ENCODE data around the gene COL28A1.
"Not testable (repeated sequence)": the region's sequence is repeated elsewhere in the genome, so short reads cannot be mapped to it uniquely, and the experiment has no call there.

Gene COL28A1

GRCh38 chr7:7408001-7408770 is 127.5 kb downstream of the COL28A1 start:
- no peak for DNase-seq (ENCODE audit: low spot score)
- no peak for TF ChIP-seq CTCF (IDR thresholded peaks at IDR 0.05; ENCODE audit: extremely low read depth, missing control alignments)

DNA sequence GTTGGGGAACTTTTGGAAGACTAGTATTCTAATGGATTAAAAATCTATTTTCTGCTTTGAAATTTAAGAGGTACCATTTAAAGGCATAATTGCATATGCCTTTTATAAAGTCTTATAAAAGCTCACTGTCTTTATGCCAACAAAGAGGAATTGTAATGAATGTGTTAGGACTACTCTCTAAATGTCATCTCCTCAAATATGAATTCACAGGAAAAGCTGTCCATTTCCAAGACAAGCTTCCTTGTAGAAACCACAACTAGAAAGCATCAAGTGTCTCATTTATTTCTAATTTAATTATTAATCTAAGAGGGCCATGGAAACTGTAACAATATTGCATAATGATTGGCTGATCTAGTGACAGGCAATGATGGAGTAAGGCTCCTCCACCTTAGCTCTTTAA is 130.2 kb downstream of the COL28A1 start:
- no peak for DNase-seq (ENCODE audit: low spot score)

GRCh38 chr7:7399707-7400106 is 136.0 kb downstream of the COL28A1 start:
- DNase-seq (ENCODE audit: low spot score) = no peak
- TF ChIP-seq CTCF (IDR thresholded peaks at IDR 0.05; ENCODE audit: extremely low read depth, missing control alignments) = no peak

More for the DNA sequence above, 130.2 kb downstream of the COL28A1 start:
- TF ChIP-seq CTCF (IDR thresholded peaks at IDR 0.05; ENCODE audit: extremely low read depth, missing control alignments) = no peak

DNA sequence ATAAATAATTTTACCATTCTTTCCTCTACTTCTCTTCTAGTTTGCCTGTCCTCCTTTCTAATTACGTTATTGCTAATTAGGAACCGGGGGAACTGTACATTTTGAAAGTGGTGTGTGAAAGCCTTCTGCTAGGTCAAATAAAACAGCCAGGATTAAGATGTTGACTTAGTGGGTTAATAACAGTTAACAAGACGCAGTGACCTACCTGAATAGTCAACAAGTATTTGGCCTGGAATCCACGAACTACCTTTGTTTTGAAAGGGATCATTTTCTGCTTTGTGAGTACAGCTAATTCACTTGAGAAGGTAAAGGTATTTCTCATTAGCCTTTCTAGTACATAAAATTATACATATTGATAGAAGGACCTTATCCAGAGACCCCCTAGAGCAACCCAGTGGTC is 139.9 kb downstream of the COL28A1 start:
- no peak for DNase-seq (ENCODE audit: low spot score)
- TF ChIP-seq CTCF (IDR thresholded peaks at IDR 0.05; ENCODE audit: extremely low read depth, missing control alignments) = no peak

GRCh38 chr7:7388164-7388563 is 147.5 kb downstream of the COL28A1 start:
- not testable (repeated sequence) for DNase-seq (ENCODE audit: low spot score)

GRCh38 chr7:7385421-7385820 is 150.3 kb downstream of the COL28A1 start:
- no peak for DNase-seq (ENCODE audit: low spot score)
- no peak for TF ChIP-seq CTCF (IDR thresholded peaks at IDR 0.05; ENCODE audit: extremely low read depth, missing control alignments)

- no peak for TF ChIP-seq CTCF (IDR thresholded peaks at IDR 0.05; ENCODE audit: extremely low read depth, missing control alignments)
- DNase-seq (ENCODE audit: low spot score) = no peak
Observed at GRCh38 chr7:7384228-7384627, 151.4 kb downstream of the COL28A1 start.

GRCh38 chr7:7375538-7375937 is 160.1 kb downstream of the COL28A1 start:
- TF ChIP-seq CTCF (IDR thresholded peaks at IDR 0.05; ENCODE audit: extremely low read depth, missing control alignments) = no peak
- DNase-seq (ENCODE audit: low spot score) = no peak
